ENCODE results near the gene DDC.

GRCh38 chr7:50530766-50531165, 34.4 kb downstream of the DDC start:
- no peak for TF ChIP-seq CTCF (IDR thresholded peaks at IDR 0.05 in 2 of 3, conservative IDR thresholded peaks at IDR 0.05 in 1 of 3; ENCODE audit: borderline replicate concordance in 1 of 3, insufficient read depth in 1 of 3, low read depth in 2 of 3, low read length in 2 of 3)
- no peak for TF ChIP-seq POLR2AphosphoS5 (IDR thresholded peaks at IDR 0.05; ENCODE audit: low read depth, low read length)
- no peak for TF ChIP-seq EZH2 (IDR thresholded peaks at IDR 0.05)
- no peak for TF ChIP-seq POLR2A (IDR thresholded peaks at IDR 0.05; ENCODE audit: borderline replicate concordance, extremely low read depth, insufficient read depth, insufficient read length)
- no peak for TF ChIP-seq FOSL1 (IDR thresholded peaks at IDR 0.05; ENCODE audit: low read depth)
- no peak for TF ChIP-seq ZBTB33 (IDR thresholded peaks at IDR 0.05; ENCODE audit: extremely low read depth, insufficient replicate concordance, low read length)
- TF ChIP-seq ZNF274 (IDR thresholded peaks at IDR 0.05; ENCODE audit: low read depth, low read length) = no peak
- no peak for TF ChIP-seq JUND (IDR thresholded peaks at IDR 0.05)
- TF ChIP-seq ZFX (IDR thresholded peaks at IDR 0.05) = no peak
- TF ChIP-seq RAD21 (IDR thresholded peaks at IDR 0.05; ENCODE audit: low read depth) = no peak

Data from HCT116 (cell line).